BLaER1 treated with 17β-estradiol and CSF1 and Interleukin-3, amounts not matched to agents 10 nM and 100 nM (cell line): ENCODE results near the gene RENBP.

Experiments
- H3K27ac ChIP-seq, 11 experiments: shearing (Covaris generic); formaldehyde crosslinking; 2 replicates each; pipeline ENCODE4 v1.8.1; 2022
- H3K27me3 ChIP-seq, 11 experiments: shearing (Covaris generic); formaldehyde crosslinking; 2 replicates each; pipeline ENCODE4 v1.8.1; 2022
- H3K36me3 ChIP-seq, 11 experiments: shearing (Covaris generic); formaldehyde crosslinking; 2 replicates each; pipeline ENCODE4 v1.8.1; 2022
- H3K4me1 ChIP-seq, 10 experiments: shearing (Covaris generic); formaldehyde crosslinking; 2 replicates each; pipeline ENCODE4 v1.8.1; 2022
- H3K4me2 ChIP-seq, 11 experiments: shearing (Covaris generic); formaldehyde crosslinking; 2 replicates each; pipeline ENCODE4 v1.8.1; 2022
- H3K4me3 ChIP-seq, 10 experiments: shearing (Covaris generic); formaldehyde crosslinking; 2 replicates each; pipeline ENCODE4 v1.8.1; 2022
- H3K9ac ChIP-seq, 11 experiments: shearing (Covaris generic); formaldehyde crosslinking; 2 replicates each; pipeline ENCODE4 v1.8.1; 2022
- H3K9me3 ChIP-seq, 11 experiments: shearing (Covaris generic); formaldehyde crosslinking; replicated peaks in 1 of 11; 2 replicates each; pipeline ENCODE4 v1.8.1; 2022
- H4K20me1 ChIP-seq, 11 experiments: shearing (Covaris generic); formaldehyde crosslinking; 2 replicates each; pipeline ENCODE4 v1.8.1; 2022
- Cebpa-rat ChIP-seq, 11 experiments: shearing (Covaris generic); IDR thresholded peaks; 2 replicates each; pipeline ENCODE4 v1.8.1; 2022

Gene RENBP

GRCh38 chrX:153941336-153942252 is 2.8 kb downstream of the RENBP start:
- Histone ChIP-seq H3K4me3 (peak overlapping the region in 9 of 10 experiments; percentile 41 to 70 (median 48); a peak in 17 of 20 replicates), H3K27ac (peak overlapping the region in 9 of 11 experiments; percentile 25 to 85 (median 80); a peak in 16 of 22 replicates), H3K9me3 (no peaks in the 10 kb centered on the region), H3K9ac (peak overlapping the region; percentile 72 to 82 (median 77); a peak in 21 of 22 replicates), H3K4me2 (peak overlapping the region; percentile 72 to 93 (median 85)), H4K20me1 (peaks cover 19 to 84% (median 62%) of the 10 kb centered on the region in 11 experiments; a peak in 20 of 22 replicates), H3K4me1 (peaks cover 53 to 71% (median 69%) of the 10 kb centered on the region in 10 experiments), H3K27me3 (peaks cover 84 to 99% (median 97%) of the 10 kb centered on the region in 11 experiments), H3K36me3 (peaks cover 0 to 37% (median 0%) of the 10 kb centered on the region in 11 experiments; a peak in 3 of 22 replicates)
- TF ChIP-seq Cebpa-rat (IDR thresholded peaks at IDR 0.05): no peak

- Histone ChIP-seq H3K4me1 (peaks cover 33 to 62% (median 55%) of the 10 kb centered on the region in 10 experiments), H3K4me3 (peak overlapping the region in 9 of 10 experiments; percentile 18 to 70 (median 42); a peak in 14 of 20 replicates), H3K9me3 (0 out of 22 replicates have a peak, but pooled peaks cover 0 to 2% (median 0%) of the 10 kb centered on the region in 11 experiments), H3K27ac (peak overlapping the region in 7 of 11 experiments; percentile 1 to 84 (median 27); a peak in 10 of 22 replicates), H3K36me3 (peaks cover 0 to 37% (median 0%) of the 10 kb centered on the region in 11 experiments; a peak in 3 of 22 replicates), H3K27me3 (peaks cover 86 to 95% (median 92%) of the 10 kb centered on the region in 11 experiments), H3K4me2 (peak overlapping the region; percentile 64 to 93 (median 84)), H4K20me1 (peaks cover 10 to 87% (median 66%) of the 10 kb centered on the region in 11 experiments; a peak in 20 of 22 replicates), H3K9ac (peak overlapping the region; percentile 16 to 75 (median 50); a peak in 19 of 22 replicates)
- TF ChIP-seq Cebpa-rat (IDR thresholded peaks at IDR 0.05): no peak
Measured at GRCh38 chrX:153939573-153939972, 4.9 kb downstream of the RENBP start.

- peaks cover 14 to 89% (median 66%) of the 10 kb centered on the region in 11 experiments; a peak in 21 of 22 replicates for H4K20me1 ChIP-seq
- 0 out of 22 replicates have a peak, but pooled peaks cover 0 to 4% (median 0%) of the 10 kb centered on the region in 11 experiments for H3K9me3 ChIP-seq
- H3K36me3 ChIP-seq: peaks cover 0 to 33% (median 1%) of the 10 kb centered on the region in 11 experiments; a peak in 7 of 22 replicates
- no peak overlapping the region for H3K4me2 ChIP-seq
- H3K4me1 ChIP-seq: peaks cover 39 to 57% (median 48%) of the 10 kb centered on the region in 10 experiments
- H3K9ac ChIP-seq: no peak overlapping the region
- no peak overlapping the region for H3K4me3 ChIP-seq
- no peak overlapping the region for H3K27ac ChIP-seq
- no peak for TF ChIP-seq Cebpa-rat (IDR thresholded peaks at IDR 0.05)
- peaks cover 86 to 95% (median 92%) of the 10 kb centered on the region in 11 experiments for H3K27me3 ChIP-seq
Measured at GRCh38 chrX:153938226-153938786, 6.1 kb downstream of the RENBP start.

- H3K36me3 ChIP-seq: peaks cover 7 to 29% (median 14%) of the 10 kb centered on the region in 11 experiments; a peak in 20 of 22 replicates
- H3K9me3 ChIP-seq: 0 out of 22 replicates have a peak, but pooled peaks cover 0 to 4% (median 0%) of the 10 kb centered on the region in 11 experiments
- H3K27me3 ChIP-seq: peaks cover 86 to 95% (median 92%) of the 10 kb centered on the region in 11 experiments
- H3K4me1 ChIP-seq: peaks cover 40 to 57% (median 45%) of the 10 kb centered on the region in 10 experiments
- H3K27ac ChIP-seq: no peak overlapping the region
- no peak overlapping the region for H3K4me3 ChIP-seq
- TF ChIP-seq Cebpa-rat (IDR thresholded peaks at IDR 0.05): no peak
- 0 out of 22 replicates have a peak overlapping the region, but pooled peaks of 1 of the 11 experiments have one; percentile 7 for H3K4me2 ChIP-seq
- H4K20me1 ChIP-seq: peaks cover 27 to 89% (median 68%) of the 10 kb centered on the region in 11 experiments; a peak in 21 of 22 replicates
- no peak overlapping the region for H3K9ac ChIP-seq
Measured at GRCh38 chrX:153937056-153937455, 7.4 kb downstream of the RENBP start.

- no peak for TF ChIP-seq Cebpa-rat (IDR thresholded peaks at IDR 0.05)
- Histone ChIP-seq H3K4me2 (peak overlapping the region; percentile 65 to 89 (median 78)), H3K36me3 (peaks cover 17 to 35% (median 31%) of the 10 kb centered on the region in 11 experiments; a peak in 21 of 22 replicates), H3K27ac (peak overlapping the region in 8 of 11 experiments; percentile 46 to 75 (median 62); a peak in 16 of 22 replicates), H3K9ac (peak overlapping the region in 9 of 11 experiments; percentile 25 to 91 (median 62); a peak in 15 of 22 replicates), H3K4me1 (peaks cover 35 to 60% (median 48%) of the 10 kb centered on the region in 10 experiments), H3K9me3 (0 out of 22 replicates have a peak, but pooled peaks cover 0 to 4% (median 0%) of the 10 kb centered on the region in 11 experiments), H4K20me1 (peaks cover 43 to 92% (median 76%) of the 10 kb centered on the region in 11 experiments), H3K27me3 (peaks cover 88 to 96% (median 93%) of the 10 kb centered on the region in 11 experiments), H3K4me3 (peak overlapping the region in 9 of 10 experiments; percentile 24 to 87 (median 78); a peak in 17 of 20 replicates)
Measured at GRCh38 chrX:153935326-153935851, 9.1 kb downstream of the RENBP start.

GRCh38 chrX:153934762-153935325 is 9.6 kb downstream of the RENBP start, which contains the start of gene NAA10:
Gene NAA10 (minus strand): TSS chrX:153935037. CDS start chrX:153934904, 133 bp downstream.
- Histone ChIP-seq H3K36me3 (peaks cover 21 to 38% (median 35%) of the 10 kb centered on the region in 11 experiments; a peak in 21 of 22 replicates), H3K9ac (peak within 1 kb of the TSS; percentile 79 to 92 (median 85)), H3K4me1 (peaks cover 35 to 60% (median 48%) of the 10 kb centered on the region in 10 experiments), H3K27ac (peak within 1 kb of the TSS; percentile 32 to 89 (median 82)), H3K4me2 (peak within 1 kb of the TSS; percentile 81 to 96 (median 87)), H3K4me3 (peak within 1 kb of the TSS; percentile 66 to 87 (median 78)), H4K20me1 (peaks cover 49 to 92% (median 76%) of the 10 kb centered on the region in 11 experiments), H3K27me3 (peaks cover 88 to 96% (median 93%) of the 10 kb centered on the region in 11 experiments), H3K9me3 (0 out of 22 replicates have a peak, but pooled peaks cover 0 to 4% (median 0%) of the 10 kb centered on the region in 11 experiments)
- no peak for TF ChIP-seq Cebpa-rat (IDR thresholded peaks at IDR 0.05)

- no peak for TF ChIP-seq Cebpa-rat (IDR thresholded peaks at IDR 0.05)
- Histone ChIP-seq H3K4me3 (peak overlapping the region; percentile 66 to 87 (median 78)), H3K9me3 (0 out of 22 replicates have a peak, but pooled peaks cover 0 to 4% (median 0%) of the 10 kb centered on the region in 11 experiments), H3K36me3 (peaks cover 26 to 42% (median 38%) of the 10 kb centered on the region in 11 experiments; a peak in 21 of 22 replicates), H4K20me1 (peaks cover 55 to 92% (median 76%) of the 10 kb centered on the region in 11 experiments), H3K9ac (peak overlapping the region; percentile 79 to 92 (median 85)), H3K4me1 (peaks cover 35 to 60% (median 48%) of the 10 kb centered on the region in 10 experiments), H3K4me2 (peak overlapping the region; percentile 81 to 96 (median 87)), H3K27me3 (peaks cover 84 to 95% (median 91%) of the 10 kb centered on the region in 11 experiments), H3K27ac (peak overlapping the region; percentile 32 to 89 (median 82))
Measured at GRCh38 chrX:153934148-153934761, 10.2 kb downstream of the RENBP start.
